GM18505 (cell line): ENCODE measurements around the gene EN1.

Source experiments
- ATAC-seq: cut with Tn5 transposase; IDR thresholded peaks from one replicate; pipeline ENCODE4 v1.9.1; 2021; ENCODE audit not compliant: unreplicated experiment
- POLR2A ChIP-seq: IDR thresholded peaks from 4 replicates; pipeline ENCODE4 v1.6.1; 2011; ENCODE audit warnings: borderline replicate concordance; ENCODE audit not compliant: insufficient read depth, insufficient read length; ENCODE audit errors: extremely low read depth

The EN1 gene

GRCh38 chr2:118814368-118814767, 33.1 kb downstream of the EN1 start:
- no peak for ATAC-seq
- no peak for TF ChIP-seq POLR2A

- no peak for ATAC-seq
- no peak for TF ChIP-seq POLR2A
Measured at GRCh38 chr2:118813601-118814339, 33.7 kb downstream of the EN1 start.

GRCh38 chr2:118813111-118813510, 34.3 kb downstream of the EN1 start:
- no peak for TF ChIP-seq POLR2A

DNA sequence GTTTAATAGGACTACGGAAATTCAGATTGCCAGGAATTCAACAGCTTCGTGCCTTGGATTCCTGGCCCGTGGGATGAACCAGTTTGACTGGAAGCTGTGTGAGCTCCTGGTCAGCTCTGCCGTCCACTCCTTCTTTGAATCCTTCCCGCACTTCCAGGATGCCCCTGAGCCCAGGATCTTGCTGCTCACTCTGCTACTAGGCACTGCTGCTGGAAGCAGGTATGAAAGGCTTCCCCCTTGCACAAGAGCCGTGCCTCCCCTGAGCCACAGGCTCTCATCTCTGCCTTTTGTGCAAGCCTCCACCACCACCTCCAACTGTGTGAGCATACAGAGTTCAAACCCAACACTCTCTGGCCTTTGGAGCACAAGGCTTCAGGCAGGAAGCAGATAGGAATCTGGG, 34.9 kb downstream of the EN1 start:
- no peak for TF ChIP-seq POLR2A
- ATAC-seq, result no peak

More at GRCh38 chr2:118813111-118813510, 34.3 kb downstream of the EN1 start:
- ATAC-seq, result no peak

DNA sequence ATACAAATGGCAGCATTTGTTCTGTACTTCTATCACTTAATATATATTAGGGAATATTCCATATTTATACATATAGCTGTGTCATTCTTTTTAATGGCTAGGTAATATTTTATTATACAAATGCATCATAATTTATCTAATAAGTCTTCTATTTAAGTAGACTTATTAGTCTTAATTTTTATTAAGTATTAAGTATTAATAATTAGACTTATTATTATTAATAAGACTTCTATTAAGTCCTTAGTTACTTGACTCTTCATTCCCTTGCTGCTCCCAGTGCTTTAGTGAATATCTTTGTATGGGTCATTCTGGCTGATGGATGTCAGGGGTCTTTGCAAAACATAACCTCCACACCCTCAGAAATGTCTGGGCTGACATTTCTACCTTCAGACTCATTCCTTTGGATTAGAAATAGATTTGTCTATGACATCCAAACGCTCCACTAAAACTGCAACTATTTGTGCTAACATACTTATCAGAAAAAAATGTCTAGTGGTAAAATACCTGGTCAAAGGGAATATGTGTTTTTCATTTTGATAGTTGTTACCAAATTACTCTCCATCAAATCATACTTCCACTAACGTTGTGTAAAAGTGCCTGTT, 35.8 kb downstream of the EN1 start:
- TF ChIP-seq POLR2A, result no peak
- ATAC-seq, result no peak

DNA sequence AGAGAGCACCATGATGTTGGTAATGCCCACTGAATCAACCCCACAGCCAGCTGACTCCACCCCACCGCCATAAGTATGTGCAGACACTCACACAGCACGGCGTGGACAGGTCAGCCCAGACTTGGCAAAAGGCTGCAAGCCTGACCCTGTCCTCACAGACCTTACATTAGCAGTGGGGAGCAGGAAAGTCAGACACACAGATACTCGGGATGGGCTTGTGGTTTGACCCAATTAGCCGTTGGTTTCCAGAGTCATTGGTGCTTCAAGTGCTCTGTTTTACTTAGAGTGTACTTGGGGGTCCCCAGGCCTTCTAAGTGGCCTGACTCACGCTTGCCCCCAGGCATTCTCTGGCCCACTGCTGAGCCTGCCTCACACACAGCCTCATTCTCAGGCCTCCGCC, 36.7 kb downstream of the EN1 start:
- no peak for TF ChIP-seq POLR2A
- no peak for ATAC-seq

- no peak for ATAC-seq
- no peak for TF ChIP-seq POLR2A
Measured at GRCh38 chr2:118808429-118808809, 39.0 kb downstream of the EN1 start.

GRCh38 chr2:118807668-118808428, 39.6 kb downstream of the EN1 start:
- TF ChIP-seq POLR2A, result no peak
- no peak for ATAC-seq

DNA sequence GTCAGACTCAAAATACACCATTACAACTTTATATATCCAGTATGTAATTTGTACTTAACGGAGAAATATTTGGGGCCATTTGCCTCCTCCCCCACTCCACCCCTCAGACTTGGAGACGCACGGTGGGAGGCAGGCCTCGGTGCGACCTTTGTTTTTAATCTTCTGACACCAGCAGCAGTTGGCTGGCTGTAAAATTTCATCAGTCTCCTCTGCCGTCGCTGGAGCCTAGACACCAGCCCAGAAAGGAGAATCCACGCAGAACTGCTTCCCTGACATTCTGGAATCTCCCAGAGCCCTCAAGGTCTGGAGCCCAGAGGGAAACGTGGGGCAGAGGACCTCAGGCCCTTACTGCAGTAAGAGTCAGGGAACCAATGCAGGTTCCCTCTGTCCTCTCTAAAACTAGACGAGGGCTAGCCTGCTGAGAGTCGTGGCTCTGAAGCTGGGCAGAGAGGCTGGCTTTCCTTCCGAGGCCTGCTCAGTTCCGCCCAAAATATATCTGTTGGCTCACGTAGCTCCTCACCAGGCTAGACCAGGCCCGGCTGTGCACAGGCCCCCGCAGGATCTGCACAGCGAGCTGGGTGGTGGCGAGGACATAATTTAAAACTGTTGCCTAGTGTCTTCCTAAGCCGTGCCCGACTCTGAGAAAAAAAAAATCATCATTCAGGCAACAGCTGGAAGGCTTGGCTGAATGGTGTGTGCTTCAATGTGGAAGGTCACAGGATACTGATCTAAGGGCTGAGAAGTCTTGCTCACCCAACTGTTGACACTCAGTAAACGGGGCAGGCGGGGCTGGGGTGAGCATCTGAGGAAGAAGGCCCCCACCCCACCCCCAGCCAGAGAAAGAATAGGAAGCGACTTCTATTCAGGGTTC, 40.4 kb downstream of the EN1 start:
- no peak for ATAC-seq
- TF ChIP-seq POLR2A, result no peak

DNA sequence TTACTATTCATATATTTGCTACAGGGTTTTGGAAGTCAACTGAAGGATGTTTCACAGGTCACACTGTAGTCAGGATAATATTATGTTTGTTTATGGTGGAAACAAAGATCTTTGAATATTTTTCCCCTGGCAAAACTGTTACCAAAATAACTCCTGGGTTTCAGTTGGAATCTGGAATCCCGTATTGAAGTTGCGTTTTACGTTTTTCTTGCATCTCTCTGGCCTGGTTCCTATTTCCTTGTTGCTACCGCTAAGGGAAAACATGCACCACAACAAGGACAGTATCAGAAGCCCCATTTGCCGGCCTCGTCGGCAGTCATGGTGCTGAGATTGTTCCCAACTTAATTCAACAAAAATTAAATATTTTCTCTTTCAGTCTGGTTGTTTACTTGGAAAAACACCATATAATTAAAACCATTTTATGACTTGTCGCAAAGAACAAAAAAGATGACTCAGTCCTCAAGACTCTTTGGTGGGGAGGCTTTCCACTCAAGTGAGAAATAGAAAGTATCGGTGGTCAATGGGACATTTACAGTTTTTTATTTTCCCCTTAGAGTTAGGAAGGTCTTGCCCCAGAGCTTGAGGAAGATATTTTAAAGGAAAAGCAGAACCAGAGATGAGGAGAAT, 42.3 kb downstream of the EN1 start:
- ATAC-seq, result no peak
- no peak for TF ChIP-seq POLR2A

GRCh38 chr2:118803012-118803411, 44.4 kb downstream of the EN1 start:
- no peak for ATAC-seq
- TF ChIP-seq POLR2A, result no peak

GRCh38 chr2:118801151-118801550, 46.3 kb downstream of the EN1 start:
- ATAC-seq, result no peak
- TF ChIP-seq POLR2A, result no peak
